HepG2 (cell line): ENCODE results near the gene BAHCC1. TPM values are rescaled to one million over a fixed set of nuclear protein-coding genes. Genes with fewer than 3 reads are reported as not detected.

ENCODE experiments used
- CREB1 ChIP-seq, 2 experiments: fragments of 450-650 bp in 1 of 2; IDR thresholded peaks; 2 replicates each; pipeline ENCODE4 v1.6.1; 2016 to 2017; ENCODE audit warnings: control low read depth in 1 of 2, mild to moderate bottlenecking in 1 of 2, missing compliant biosample characterization in 1 of 2, missing genetic modification characterization in 1 of 2
- IKZF1 ChIP-seq: fragments of 450-650 bp; IDR thresholded peaks from 2 replicates; pipeline ENCODE4 v1.7.1; 2016
- PHF5A ChIP-seq: IDR thresholded peaks from one replicate; pipeline ENCODE4 v1.6.1; 2018; ENCODE audit warnings: low read depth, missing genetic modification reagents; ENCODE audit not compliant: unreplicated experiment
- ZNF235 ChIP-seq: sonication (generic); formaldehyde crosslinking; IDR thresholded peaks from 2 replicates; pipeline ENCODE4 v1.8.1; 2023; ENCODE audit warnings: mild to moderate bottlenecking, missing genetic modification reagents, borderline replicate concordance
- ZNF292 ChIP-seq: sonication (generic); formaldehyde crosslinking; IDR thresholded peaks from 2 replicates; pipeline ENCODE4 v1.8.1; 2022; ENCODE audit warnings: mild to moderate bottlenecking, low read depth, missing genetic modification reagents, borderline replicate concordance
- ZNF331 ChIP-seq: sonication (generic); formaldehyde crosslinking; IDR thresholded peaks from 2 replicates; pipeline ENCODE4 v1.4.0; 2020; ENCODE audit warnings: missing genetic modification reagents
- ZNF33A ChIP-seq: sonication (generic); formaldehyde crosslinking; IDR thresholded peaks from 2 replicates; pipeline ENCODE4 v1.5.1; 2020; ENCODE audit warnings: missing genetic modification reagents, mild to moderate bottlenecking, moderate library complexity, borderline replicate concordance
- ZNF460 ChIP-seq: sonication (generic); formaldehyde crosslinking; IDR thresholded peaks from 2 replicates; pipeline ENCODE4 v1.5.1; 2020; ENCODE audit warnings: missing genetic modification reagents, mild to moderate bottlenecking, borderline replicate concordance
- ZNF557 ChIP-seq: sonication (generic); formaldehyde crosslinking; IDR thresholded peaks from 2 replicates; pipeline ENCODE4 v1.4.0; 2020; ENCODE audit warnings: missing genetic modification reagents
- ZNF569 ChIP-seq: sonication (generic); formaldehyde crosslinking; IDR thresholded peaks from 2 replicates; pipeline ENCODE4 v1.5.0; 2020; ENCODE audit warnings: mild to moderate bottlenecking, missing genetic modification reagents, moderate library complexity, borderline replicate concordance
- polyA plus RNA-seq, 8 experiments: library from polyadenylated mRNA; depleted of rRNA in 3 of 8; stranded (reverse) in 7 of 8; unstranded in 1 of 8; fragments of >200 nt; fragmentation: Illumina TruSeq in 4 of 8; extraction: Trizol in 4 of 8; gene quantifications; 2 replicates each; pipeline versions ENCODE4 v1.2.1 to v1.2.3, GENCODE V29; 2011 to 2016; ENCODE audit warnings: low read depth in 4 of 8, missing spikeins in 1 of 8, mixed read lengths in 1 of 8; ENCODE audit not compliant: insufficient read depth in 1 of 8
- total RNA-seq, 5 experiments: library from RNA; depleted of rRNA; stranded (reverse); fragments of >200 nt; fragmentation: Illumina TruSeq; extraction: Trizol; gene quantifications; 2 replicates each; pipeline ENCODE4 v1.2.3, GENCODE V29; 2016; ENCODE audit warnings: low read depth in 1 of 5
- TF ChIP-seq, protein P1 (sequence below): IDR thresholded peaks from 2 replicates; pipeline ENCODE4 v1.6.1; 2012; ENCODE audit warnings: inconsistent platforms
- TF ChIP-seq, protein P2 (sequence below): sonication (generic); formaldehyde crosslinking; IDR thresholded peaks from 2 replicates; pipeline ENCODE4 v1.5.0; 2020; ENCODE audit warnings: mild to moderate bottlenecking, missing genetic modification reagents, borderline replicate concordance
- TF ChIP-seq, protein P3 (sequence below): IDR thresholded peaks from 2 replicates; pipeline ENCODE4 v1.6.1; 2016; ENCODE audit warnings: missing genetic modification reagents, missing compliant biosample characterization
- TF ChIP-seq, protein P4 (sequence below): sonication (generic); formaldehyde crosslinking; IDR thresholded peaks from 2 replicates; pipeline ENCODE4 v1.4.0; 2020; ENCODE audit warnings: missing genetic modification reagents, mild to moderate bottlenecking, borderline replicate concordance
- TF ChIP-seq, protein P5 (sequence below): fragments of 450-650 bp; IDR thresholded peaks from 2 replicates; pipeline ENCODE4 v1.6.1; 2016
- TF ChIP-seq, protein P6 (sequence below): sonication (generic); formaldehyde crosslinking; conservative IDR thresholded peaks from 2 replicates; pipeline ENCODE4 v1.4.0; 2020; ENCODE audit warnings: missing genetic modification reagents
- TF ChIP-seq, protein P7 (sequence below): sonication (generic); formaldehyde crosslinking; IDR thresholded peaks from 2 replicates; pipeline ENCODE4 v1.5.0; 2020; ENCODE audit warnings: mild to moderate bottlenecking, missing genetic modification reagents

The BAHCC1 gene
- total and polyA plus RNA-seq, 2 of the 13 experiments (the other 11 are each of a cell fraction or from before 2014, with no cell fraction given) = 1.4 to 1.7 TPM

DNA sequence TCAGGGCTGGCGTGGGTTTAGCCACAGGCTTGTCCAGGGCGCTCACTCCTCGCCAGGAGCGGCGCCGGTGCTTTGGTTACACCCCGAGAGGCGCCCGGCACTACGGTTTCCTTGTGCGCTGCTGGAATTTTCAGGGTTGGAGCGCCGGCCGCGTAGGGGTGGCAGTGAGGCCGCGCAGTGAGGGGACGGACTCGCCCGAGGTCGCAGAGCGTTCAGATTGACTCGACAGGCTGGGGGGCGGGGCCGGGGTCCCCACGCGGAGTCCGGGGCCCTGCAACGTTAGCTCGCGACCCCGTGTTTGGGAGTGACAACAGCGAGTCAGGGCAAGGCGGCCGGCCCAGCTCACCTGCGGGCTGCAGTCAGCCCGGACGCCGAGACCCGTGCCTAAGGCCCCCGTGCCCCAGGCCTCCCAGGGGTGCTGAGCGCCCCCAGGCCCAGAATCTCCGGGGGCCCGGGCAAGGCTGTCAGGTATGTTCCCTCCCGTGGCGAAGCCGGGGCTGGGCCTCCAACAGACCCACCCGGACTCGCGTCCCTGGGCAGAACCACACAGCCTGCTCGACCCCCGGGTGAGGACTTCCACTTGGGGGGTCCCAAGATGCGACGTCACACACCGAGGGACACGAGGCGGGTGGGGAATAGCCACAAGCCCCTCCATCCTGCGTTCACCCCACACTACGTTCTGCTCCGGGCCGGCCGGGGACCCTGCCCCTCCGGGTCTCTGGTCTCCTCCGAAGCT, 118.7 kb downstream of the BAHCC1 start (continued):
- TF ChIP-seq ZNF460 (CRISPR knock-in tag) (no peak), ZNF331 (CRISPR knock-in tag) (0 out of 2 replicates have a peak, but pooled peaks have one; percentile 8), CREB1 (IDR thresholded peaks at IDR 0.05) (no peak), CREB1 (CRISPR knock-in tag; IDR thresholded peaks at IDR 0.05) (no peak), ZNF292 (CRISPR knock-in tag) (no peak), IKZF1 (no peak), PHF5A (CRISPR knock-in tag) (no peak), ZNF33A (no peak), ZNF235 (no peak; the same call in 1 of the 2 replicates), ZNF557 (CRISPR knock-in tag) (0 out of 2 replicates have a peak, but pooled peaks have one; percentile 56), ZNF569 (peak; percentile 35; the same call in 1 of the 2 replicates)
- TF ChIP-seq, protein P1, sequence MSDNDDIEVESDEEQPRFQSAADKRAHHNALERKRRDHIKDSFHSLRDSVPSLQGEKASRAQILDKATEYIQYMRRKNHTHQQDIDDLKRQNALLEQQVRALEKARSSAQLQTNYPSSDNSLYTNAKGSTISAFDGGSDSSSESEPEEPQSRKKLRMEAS = peak; percentile 38; the same call in 1 of the 2 replicates
- TF ChIP-seq, protein P2, sequence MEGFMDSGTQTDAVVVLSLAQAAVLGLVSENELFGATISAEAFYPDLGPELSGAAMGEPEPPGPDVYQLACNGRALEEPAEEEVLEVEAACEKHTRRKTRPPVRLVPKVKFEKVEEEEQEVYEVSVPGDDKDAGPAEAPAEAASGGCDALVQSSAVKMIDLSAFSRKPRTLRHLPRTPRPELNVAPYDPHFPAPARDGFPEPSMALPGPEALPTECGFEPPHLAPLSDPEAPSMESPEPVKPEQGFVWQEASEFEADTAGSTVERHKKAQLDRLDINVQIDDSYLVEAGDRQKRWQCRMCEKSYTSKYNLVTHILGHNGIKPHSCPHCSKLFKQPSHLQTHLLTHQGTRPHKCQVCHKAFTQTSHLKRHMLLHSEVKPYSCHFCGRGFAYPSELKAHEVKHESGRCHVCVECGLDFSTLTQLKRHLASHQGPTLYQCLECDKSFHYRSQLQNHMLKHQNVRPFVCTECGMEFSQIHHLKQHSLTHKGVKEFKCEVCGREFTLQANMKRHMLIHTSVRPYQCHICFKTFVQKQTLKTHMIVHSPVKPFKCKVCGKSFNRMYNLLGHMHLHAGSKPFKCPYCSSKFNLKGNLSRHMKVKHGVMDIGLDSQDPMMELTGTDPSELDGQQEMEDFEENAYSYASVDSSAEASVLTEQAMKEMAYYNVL (CRISPR knock-in tag) = no peak; the same call in 1 of the 2 replicates
- TF ChIP-seq, protein P3, sequence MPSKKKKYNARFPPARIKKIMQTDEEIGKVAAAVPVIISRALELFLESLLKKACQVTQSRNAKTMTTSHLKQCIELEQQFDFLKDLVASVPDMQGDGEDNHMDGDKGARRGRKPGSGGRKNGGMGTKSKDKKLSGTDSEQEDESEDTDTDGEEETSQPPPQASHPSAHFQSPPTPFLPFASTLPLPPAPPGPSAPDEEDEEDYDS = peak; percentile 7; the same call in 1 of the 2 replicates
- TF ChIP-seq, protein P4, sequence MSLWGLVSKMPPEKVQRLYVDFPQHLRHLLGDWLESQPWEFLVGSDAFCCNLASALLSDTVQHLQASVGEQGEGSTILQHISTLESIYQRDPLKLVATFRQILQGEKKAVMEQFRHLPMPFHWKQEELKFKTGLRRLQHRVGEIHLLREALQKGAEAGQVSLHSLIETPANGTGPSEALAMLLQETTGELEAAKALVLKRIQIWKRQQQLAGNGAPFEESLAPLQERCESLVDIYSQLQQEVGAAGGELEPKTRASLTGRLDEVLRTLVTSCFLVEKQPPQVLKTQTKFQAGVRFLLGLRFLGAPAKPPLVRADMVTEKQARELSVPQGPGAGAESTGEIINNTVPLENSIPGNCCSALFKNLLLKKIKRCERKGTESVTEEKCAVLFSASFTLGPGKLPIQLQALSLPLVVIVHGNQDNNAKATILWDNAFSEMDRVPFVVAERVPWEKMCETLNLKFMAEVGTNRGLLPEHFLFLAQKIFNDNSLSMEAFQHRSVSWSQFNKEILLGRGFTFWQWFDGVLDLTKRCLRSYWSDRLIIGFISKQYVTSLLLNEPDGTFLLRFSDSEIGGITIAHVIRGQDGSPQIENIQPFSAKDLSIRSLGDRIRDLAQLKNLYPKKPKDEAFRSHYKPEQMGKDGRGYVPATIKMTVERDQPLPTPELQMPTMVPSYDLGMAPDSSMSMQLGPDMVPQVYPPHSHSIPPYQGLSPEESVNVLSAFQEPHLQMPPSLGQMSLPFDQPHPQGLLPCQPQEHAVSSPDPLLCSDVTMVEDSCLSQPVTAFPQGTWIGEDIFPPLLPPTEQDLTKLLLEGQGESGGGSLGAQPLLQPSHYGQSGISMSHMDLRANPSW (CRISPR knock-in tag) = no peak
- TF ChIP-seq, protein P5, sequence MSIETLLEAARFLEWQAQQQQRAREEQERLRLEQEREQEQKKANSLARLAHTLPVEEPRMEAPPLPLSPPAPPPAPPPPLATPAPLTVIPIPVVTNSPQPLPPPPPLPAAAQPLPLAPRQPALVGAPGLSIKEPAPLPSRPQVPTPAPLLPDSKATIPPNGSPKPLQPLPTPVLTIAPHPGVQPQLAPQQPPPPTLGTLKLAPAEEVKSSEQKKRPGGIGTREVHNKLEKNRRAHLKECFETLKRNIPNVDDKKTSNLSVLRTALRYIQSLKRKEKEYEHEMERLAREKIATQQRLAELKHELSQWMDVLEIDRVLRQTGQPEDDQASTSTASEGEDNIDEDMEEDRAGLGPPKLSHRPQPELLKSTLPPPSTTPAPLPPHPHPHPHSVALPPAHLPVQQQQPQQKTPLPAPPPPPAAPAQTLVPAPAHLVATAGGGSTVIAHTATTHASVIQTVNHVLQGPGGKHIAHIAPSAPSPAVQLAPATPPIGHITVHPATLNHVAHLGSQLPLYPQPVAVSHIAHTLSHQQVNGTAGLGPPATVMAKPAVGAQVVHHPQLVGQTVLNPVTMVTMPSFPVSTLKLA = no peak
- TF ChIP-seq, protein P6, sequence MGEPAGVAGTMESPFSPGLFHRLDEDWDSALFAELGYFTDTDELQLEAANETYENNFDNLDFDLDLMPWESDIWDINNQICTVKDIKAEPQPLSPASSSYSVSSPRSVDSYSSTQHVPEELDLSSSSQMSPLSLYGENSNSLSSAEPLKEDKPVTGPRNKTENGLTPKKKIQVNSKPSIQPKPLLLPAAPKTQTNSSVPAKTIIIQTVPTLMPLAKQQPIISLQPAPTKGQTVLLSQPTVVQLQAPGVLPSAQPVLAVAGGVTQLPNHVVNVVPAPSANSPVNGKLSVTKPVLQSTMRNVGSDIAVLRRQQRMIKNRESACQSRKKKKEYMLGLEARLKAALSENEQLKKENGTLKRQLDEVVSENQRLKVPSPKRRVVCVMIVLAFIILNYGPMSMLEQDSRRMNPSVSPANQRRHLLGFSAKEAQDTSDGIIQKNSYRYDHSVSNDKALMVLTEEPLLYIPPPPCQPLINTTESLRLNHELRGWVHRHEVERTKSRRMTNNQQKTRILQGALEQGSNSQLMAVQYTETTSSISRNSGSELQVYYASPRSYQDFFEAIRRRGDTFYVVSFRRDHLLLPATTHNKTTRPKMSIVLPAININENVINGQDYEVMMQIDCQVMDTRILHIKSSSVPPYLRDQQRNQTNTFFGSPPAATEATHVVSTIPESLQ = no peak
- TF ChIP-seq, protein P7, sequence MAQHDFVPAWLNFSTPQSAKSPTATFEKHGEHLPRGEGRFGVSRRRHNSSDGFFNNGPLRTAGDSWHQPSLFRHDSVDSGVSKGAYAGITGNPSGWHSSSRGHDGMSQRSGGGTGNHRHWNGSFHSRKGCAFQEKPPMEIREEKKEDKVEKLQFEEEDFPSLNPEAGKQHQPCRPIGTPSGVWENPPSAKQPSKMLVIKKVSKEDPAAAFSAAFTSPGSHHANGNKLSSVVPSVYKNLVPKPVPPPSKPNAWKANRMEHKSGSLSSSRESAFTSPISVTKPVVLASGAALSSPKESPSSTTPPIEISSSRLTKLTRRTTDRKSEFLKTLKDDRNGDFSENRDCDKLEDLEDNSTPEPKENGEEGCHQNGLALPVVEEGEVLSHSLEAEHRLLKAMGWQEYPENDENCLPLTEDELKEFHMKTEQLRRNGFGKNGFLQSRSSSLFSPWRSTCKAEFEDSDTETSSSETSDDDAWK = no peak
